GM19397 (cell line): Measurements from ENCODE around the gene C2orf72.

ENCODE experiments used
- ATAC-seq: cut with Tn5 transposase; IDR thresholded peaks from one replicate; pipeline ENCODE4 v1.9.1; 2021; ENCODE audit warnings: mild to moderate bottlenecking, moderate library complexity; ENCODE audit not compliant: unreplicated experiment

Gene C2orf72

GRCh38 chr2:231041061-231041689, 3.9 kb downstream of the C2orf72 start:
- no peak for ATAC-seq

- ATAC-seq = no peak
Measured at GRCh38 chr2:231043796-231044195, 6.5 kb downstream of the C2orf72 start.

GRCh38 chr2:231046916-231047273, 9.6 kb downstream of the C2orf72 start:
- ATAC-seq = no peak

GRCh38 chr2:231047274-231047922, 10.1 kb downstream of the C2orf72 start:
- ATAC-seq = no peak

GRCh38 chr2:231047923-231048915, 10.9 kb downstream of the C2orf72 start:
- ATAC-seq = no peak

- ATAC-seq = no peak
Measured at GRCh38 chr2:231049286-231050017, 12.1 kb downstream of the C2orf72 start.

GRCh38 chr2:231050018-231050901, 12.9 kb downstream of the C2orf72 start:
- no peak for ATAC-seq

- ATAC-seq = no peak
Measured at GRCh38 chr2:231051116-231051515, 13.8 kb downstream of the C2orf72 start.

- ATAC-seq = peak; percentile 54
Measured at GRCh38 chr2:231052494-231053451, 15.4 kb downstream of the C2orf72 start.

GRCh38 chr2:231053846-231054245, 16.5 kb downstream of the C2orf72 start:
- ATAC-seq = no peak

GRCh38 chr2:231056453-231057416, 19.4 kb downstream of the C2orf72 start, which contains the start of gene PSMD1:
TSS of gene PSMD1 (plus strand) at chr2:231056867. CDS start at chr2:231057026, 159 bp downstream.
- ATAC-seq = peak; percentile 79

GRCh38 chr2:231057590-231057989, 20.3 kb downstream of the C2orf72 start:
- ATAC-seq = no peak

GRCh38 chr2:231058761-231059550, 21.6 kb downstream of the C2orf72 start:
- no peak for ATAC-seq

GRCh38 chr2:231059756-231060155, 22.4 kb downstream of the C2orf72 start:
- ATAC-seq = no peak

GRCh38 chr2:231062776-231063175, 25.5 kb downstream of the C2orf72 start:
- no peak for ATAC-seq

- ATAC-seq = no peak
Measured at GRCh38 chr2:231063347-231063746, 26.0 kb downstream of the C2orf72 start.

GRCh38 chr2:231065966-231066365, 28.6 kb downstream of the C2orf72 start:
- ATAC-seq = no peak
